ENCODE data around the gene NIFK.

DNA sequence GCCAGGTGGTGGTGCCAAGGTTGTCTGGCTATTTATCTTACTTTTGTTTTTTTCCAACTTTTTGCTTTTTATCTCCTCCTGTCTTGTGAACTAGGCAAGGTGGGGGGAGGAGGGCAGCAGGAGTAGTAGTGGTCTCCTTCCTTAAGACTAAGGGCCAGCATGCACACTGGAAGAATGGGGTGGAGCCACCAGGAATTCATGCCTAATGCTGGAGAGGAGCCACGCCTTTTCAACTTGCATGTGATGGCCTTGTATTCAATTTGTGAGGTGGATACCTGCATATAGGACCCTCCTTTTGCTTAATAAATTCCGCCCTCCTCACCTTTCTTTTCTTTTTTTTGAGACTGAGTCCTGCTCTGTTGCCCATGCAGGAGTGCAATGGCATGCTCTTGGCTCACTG is 49.8 kb downstream of the NIFK start:
- no peak for TF ChIP-seq POLR2A (IDR thresholded peaks at IDR 0.05)
- no peak for TF ChIP-seq CTCF (IDR thresholded peaks at IDR 0.05)
- TF ChIP-seq EP300 (IDR thresholded peaks at IDR 0.05), result no peak

Data from sigmoid colon (tissue), 4 donors.